ENCODE measurements around the gene AFAP1.

The AFAP1 gene

GRCh38 chr4:7823416-7823824 is 116.2 kb downstream of the AFAP1 start:
- no peak for TF ChIP-seq ZBTB7A (IDR thresholded peaks at IDR 0.05; ENCODE audit: low read depth)
- TF ChIP-seq, protein P1, sequence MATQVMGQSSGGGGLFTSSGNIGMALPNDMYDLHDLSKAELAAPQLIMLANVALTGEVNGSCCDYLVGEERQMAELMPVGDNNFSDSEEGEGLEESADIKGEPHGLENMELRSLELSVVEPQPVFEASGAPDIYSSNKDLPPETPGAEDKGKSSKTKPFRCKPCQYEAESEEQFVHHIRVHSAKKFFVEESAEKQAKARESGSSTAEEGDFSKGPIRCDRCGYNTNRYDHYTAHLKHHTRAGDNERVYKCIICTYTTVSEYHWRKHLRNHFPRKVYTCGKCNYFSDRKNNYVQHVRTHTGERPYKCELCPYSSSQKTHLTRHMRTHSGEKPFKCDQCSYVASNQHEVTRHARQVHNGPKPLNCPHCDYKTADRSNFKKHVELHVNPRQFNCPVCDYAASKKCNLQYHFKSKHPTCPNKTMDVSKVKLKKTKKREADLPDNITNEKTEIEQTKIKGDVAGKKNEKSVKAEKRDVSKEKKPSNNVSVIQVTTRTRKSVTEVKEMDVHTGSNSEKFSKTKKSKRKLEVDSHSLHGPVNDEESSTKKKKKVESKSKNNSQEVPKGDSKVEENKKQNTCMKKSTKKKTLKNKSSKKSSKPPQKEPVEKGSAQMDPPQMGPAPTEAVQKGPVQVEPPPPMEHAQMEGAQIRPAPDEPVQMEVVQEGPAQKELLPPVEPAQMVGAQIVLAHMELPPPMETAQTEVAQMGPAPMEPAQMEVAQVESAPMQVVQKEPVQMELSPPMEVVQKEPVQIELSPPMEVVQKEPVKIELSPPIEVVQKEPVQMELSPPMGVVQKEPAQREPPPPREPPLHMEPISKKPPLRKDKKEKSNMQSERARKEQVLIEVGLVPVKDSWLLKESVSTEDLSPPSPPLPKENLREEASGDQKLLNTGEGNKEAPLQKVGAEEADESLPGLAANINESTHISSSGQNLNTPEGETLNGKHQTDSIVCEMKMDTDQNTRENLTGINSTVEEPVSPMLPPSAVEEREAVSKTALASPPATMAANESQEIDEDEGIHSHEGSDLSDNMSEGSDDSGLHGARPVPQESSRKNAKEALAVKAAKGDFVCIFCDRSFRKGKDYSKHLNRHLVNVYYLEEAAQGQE (IDR thresholded peaks at IDR 0.05; ENCODE audit: low read depth), result no peak
- TF ChIP-seq RAD21 (IDR thresholded peaks at IDR 0.05; ENCODE audit: low read depth), result no peak
- TF ChIP-seq, protein P2, sequence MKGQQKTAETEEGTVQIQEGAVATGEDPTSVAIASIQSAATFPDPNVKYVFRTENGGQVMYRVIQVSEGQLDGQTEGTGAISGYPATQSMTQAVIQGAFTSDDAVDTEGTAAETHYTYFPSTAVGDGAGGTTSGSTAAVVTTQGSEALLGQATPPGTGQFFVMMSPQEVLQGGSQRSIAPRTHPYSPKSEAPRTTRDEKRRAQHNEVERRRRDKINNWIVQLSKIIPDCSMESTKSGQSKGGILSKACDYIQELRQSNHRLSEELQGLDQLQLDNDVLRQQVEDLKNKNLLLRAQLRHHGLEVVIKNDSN (IDR thresholded peaks at IDR 0.05), result no peak
- no peak for TF ChIP-seq EP300 (IDR thresholded peaks at IDR 0.05; ENCODE audit: borderline replicate concordance)
- no peak for TF ChIP-seq TCF12 (IDR thresholded peaks at IDR 0.05; ENCODE audit: low read depth)
- no peak for TF ChIP-seq FOXM1 (IDR thresholded peaks at IDR 0.05; ENCODE audit: borderline replicate concordance, low read depth)
- no peak for TF ChIP-seq TEAD4 (IDR thresholded peaks at IDR 0.05)
- TF ChIP-seq TAF1 (IDR thresholded peaks at IDR 0.05; ENCODE audit: low read depth), result no peak
- no peak for TF ChIP-seq CREB1 (IDR thresholded peaks at IDR 0.05; ENCODE audit: low read depth)

DNA sequence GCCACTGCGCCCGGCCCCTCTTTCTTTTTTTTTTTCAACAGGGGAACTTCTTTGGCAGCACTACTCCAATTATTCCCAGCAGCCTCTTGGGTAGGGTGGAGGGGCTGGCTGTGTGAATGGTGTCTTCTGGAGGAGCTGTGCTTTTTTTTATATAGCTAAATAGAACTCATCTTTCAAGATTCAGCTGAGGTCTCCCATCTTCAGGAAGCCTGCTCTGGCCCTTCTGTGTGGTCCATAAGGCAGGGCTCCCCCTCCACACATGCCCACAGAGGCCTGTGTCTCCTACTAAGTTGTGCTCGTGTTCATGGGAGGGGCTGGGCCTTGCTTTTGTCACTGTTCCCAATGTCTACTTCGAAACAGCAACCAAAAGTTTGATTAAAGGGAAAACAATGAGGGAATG is 116.8 kb downstream of the AFAP1 start:
- TF ChIP-seq, protein P1 (IDR thresholded peaks at IDR 0.05; ENCODE audit: low read depth), result no peak
- TF ChIP-seq FOXM1 (IDR thresholded peaks at IDR 0.05; ENCODE audit: borderline replicate concordance, low read depth) (no peak), CEBPB (IDR thresholded peaks at IDR 0.05) (no peak), YY1 (IDR thresholded peaks at IDR 0.05; ENCODE audit: low read depth) (no peak)

DNA sequence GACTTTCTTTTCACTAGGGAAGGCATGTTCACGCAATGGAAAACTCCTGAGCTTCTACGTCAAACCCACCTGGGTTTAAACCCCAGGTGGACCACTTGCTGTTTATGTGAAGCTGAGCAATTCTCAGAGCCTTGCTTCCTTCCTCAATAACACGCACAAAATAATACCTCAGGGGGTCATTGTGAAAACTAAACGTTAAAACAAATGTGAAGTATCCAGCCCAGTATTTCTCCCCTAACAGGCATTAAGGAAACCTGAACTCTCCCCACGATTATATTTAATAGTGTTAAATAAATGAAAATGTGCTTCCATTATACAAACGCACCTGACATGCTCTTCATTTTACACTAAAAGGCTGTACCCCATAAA is 117.5 kb downstream of the AFAP1 start:
- no peak for TF ChIP-seq CREB1 (IDR thresholded peaks at IDR 0.05; ENCODE audit: low read depth)
- no peak for TF ChIP-seq TEAD4 (IDR thresholded peaks at IDR 0.05)
- no peak for TF ChIP-seq EP300 (IDR thresholded peaks at IDR 0.05; ENCODE audit: borderline replicate concordance)
- no peak for TF ChIP-seq EGR1 (IDR thresholded peaks at IDR 0.05)
- TF ChIP-seq YY1 (IDR thresholded peaks at IDR 0.05; ENCODE audit: low read depth), result no peak
- TF ChIP-seq, protein P1 (IDR thresholded peaks at IDR 0.05; ENCODE audit: low read depth), result no peak
- no peak for TF ChIP-seq CEBPB (IDR thresholded peaks at IDR 0.05)
- TF ChIP-seq, protein P3, sequence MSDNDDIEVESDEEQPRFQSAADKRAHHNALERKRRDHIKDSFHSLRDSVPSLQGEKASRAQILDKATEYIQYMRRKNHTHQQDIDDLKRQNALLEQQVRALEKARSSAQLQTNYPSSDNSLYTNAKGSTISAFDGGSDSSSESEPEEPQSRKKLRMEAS (IDR thresholded peaks at IDR 0.05), result no peak
- TF ChIP-seq, protein P2 (IDR thresholded peaks at IDR 0.05), result no peak
- TF ChIP-seq FOXM1 (IDR thresholded peaks at IDR 0.05; ENCODE audit: borderline replicate concordance, low read depth), result no peak
- TF ChIP-seq TAF1 (IDR thresholded peaks at IDR 0.05; ENCODE audit: low read depth), result no peak
- no peak for TF ChIP-seq RAD21 (IDR thresholded peaks at IDR 0.05; ENCODE audit: low read depth)
- no peak for TF ChIP-seq TCF12 (IDR thresholded peaks at IDR 0.05; ENCODE audit: low read depth)
- TF ChIP-seq ZBTB7A (IDR thresholded peaks at IDR 0.05; ENCODE audit: low read depth), result no peak
- no peak for TF ChIP-seq NFIC (IDR thresholded peaks at IDR 0.05)

GRCh38 chr4:7821245-7822136 is 118.2 kb downstream of the AFAP1 start:
- TF ChIP-seq YY1 (IDR thresholded peaks at IDR 0.05; ENCODE audit: low read depth) (no peak), TCF12 (IDR thresholded peaks at IDR 0.05; ENCODE audit: low read depth) (no peak), TEAD4 (IDR thresholded peaks at IDR 0.05) (no peak), EP300 (IDR thresholded peaks at IDR 0.05; ENCODE audit: borderline replicate concordance) (no peak), ZBTB7A (IDR thresholded peaks at IDR 0.05; ENCODE audit: low read depth) (no peak), CEBPB (IDR thresholded peaks at IDR 0.05) (no peak), TAF1 (IDR thresholded peaks at IDR 0.05; ENCODE audit: low read depth) (no peak), NFIC (IDR thresholded peaks at IDR 0.05) (no peak), EGR1 (IDR thresholded peaks at IDR 0.05) (no peak), RAD21 (IDR thresholded peaks at IDR 0.05; ENCODE audit: low read depth) (no peak), CREB1 (IDR thresholded peaks at IDR 0.05; ENCODE audit: low read depth) (no peak), FOXM1 (IDR thresholded peaks at IDR 0.05; ENCODE audit: borderline replicate concordance, low read depth) (no peak)
- TF ChIP-seq, protein P1 (IDR thresholded peaks at IDR 0.05; ENCODE audit: low read depth), result no peak
- TF ChIP-seq, protein P2 (IDR thresholded peaks at IDR 0.05), result no peak
- TF ChIP-seq, protein P3 (IDR thresholded peaks at IDR 0.05), result no peak
